ENCODE measurements around the gene TRMT2A.

DNA sequence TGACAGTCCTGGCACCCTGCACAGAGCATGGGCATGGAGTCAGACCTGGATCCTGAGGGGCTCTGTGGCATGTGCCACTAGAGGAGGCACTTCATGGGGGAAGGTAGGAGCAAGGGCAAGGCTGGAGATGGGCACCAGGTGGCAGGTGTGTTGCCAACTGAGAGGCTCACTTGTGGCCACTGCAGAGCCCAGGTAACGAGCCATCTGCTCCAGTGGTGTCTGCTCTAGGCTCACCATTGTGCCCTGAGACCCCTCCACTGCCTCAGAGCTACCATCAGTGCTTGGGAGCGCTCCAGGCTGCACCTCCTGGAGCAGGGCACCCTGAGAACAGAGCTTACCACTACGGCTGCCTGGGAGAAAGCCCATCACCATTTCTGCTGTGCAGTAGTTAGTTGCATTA lies 13.3 kb upstream of the TRMT2A start:
- TF ChIP-seq ZBTB7A (IDR thresholded peaks at IDR 0.05; ENCODE audit: low read depth) (no peak), TAF1 (IDR thresholded peaks at IDR 0.05; ENCODE audit: low read depth) (no peak), TCF12 (IDR thresholded peaks at IDR 0.05; ENCODE audit: low read depth) (no peak)

All from Ishikawa (cell line).